GM12865 (cell line): ENCODE results near the gene KRT16.
"Not testable (repeated sequence)": the region's sequence is repeated elsewhere in the genome, so short reads cannot be mapped to it uniquely, and the experiment has no call there.

Experiments used
- DNase-seq: peaks from one replicate; pipeline ENCODE4 v3.0.0; 2010; ENCODE audit warnings: low read depth
- H3K4me3 ChIP-seq: 2 replicates; pipeline ENCODE4 v1.5.1; 2011; ENCODE audit warnings: mild to moderate bottlenecking, low read depth, low read length, control low read depth
- CTCF ChIP-seq: IDR thresholded peaks from 2 replicates; pipeline ENCODE4 v1.5.1; 2011; ENCODE audit warnings: low read length, control low read depth, low read depth, inconsistent platforms; ENCODE audit not compliant: insufficient read depth; ENCODE audit errors: missing control alignments

The KRT16 gene

GRCh38 chr17:41612376-41613160 lies at the start of gene KRT16:
Gene KRT16, minus strand, starts transcription at chr17:41612767. Its CDS starts 79 bp downstream, at chr17:41612688.
- H3K4me3 ChIP-seq, DNase-seq: not testable (repeated sequence)

GRCh38 chr17:41660221-41660711 lies 47.7 kb upstream of the KRT16 start:
- TF ChIP-seq CTCF = no peak
- no peak overlapping the region for H3K4me3 ChIP-seq
- no peak for DNase-seq

GRCh38 chr17:41659427-41660212 lies 47.1 kb upstream of the KRT16 start:
- DNase-seq = no peak
- H3K4me3 ChIP-seq = no peak overlapping the region
- TF ChIP-seq CTCF = no peak

GRCh38 chr17:41658846-41659245 lies 46.3 kb upstream of the KRT16 start:
- TF ChIP-seq CTCF = no peak

GRCh38 chr17:41657936-41658335 lies 45.4 kb upstream of the KRT16 start:
- no peak for TF ChIP-seq CTCF
- H3K4me3 ChIP-seq = no peak overlapping the region
- DNase-seq = no peak

More at GRCh38 chr17:41658846-41659245, 46.3 kb upstream of the KRT16 start:
- H3K4me3 ChIP-seq = no peak overlapping the region
- no peak for DNase-seq

- no peak overlapping the region for H3K4me3 ChIP-seq
- DNase-seq = no peak
- TF ChIP-seq CTCF = no peak
These were observed 44.7 kb upstream of the KRT16 start for GRCh38 chr17:41657176-41657754.
